UCSD-AML1 (cell line): ENCODE results near the gene OPTC.

Experiments
- DNase-seq: peaks from one replicate; lab custom pipeline; 2025; ENCODE audit not compliant: unreplicated experiment; lab: John Stamatoyannopoulos, UW

The OPTC gene

GRCh38 chr1:203556047-203556851, 62.3 kb downstream of the OPTC start:
- no peak for DNase-seq

- DNase-seq: no peak
Observed at GRCh38 chr1:203557390-203557789, 63.4 kb downstream of the OPTC start.

- no peak for DNase-seq
Observed at GRCh38 chr1:203558064-203558760, 64.3 kb downstream of the OPTC start.
